Breast epithelium (tissue), 3 donors: ENCODE measurements around the gene PDE4D.

Experiments
- CTCF ChIP-seq, 3 donors: fragments of 450-650 bp; IDR thresholded peaks; one replicate each; pipeline ENCODE4 v1.5.1; 2016 to 2017; ENCODE audit warnings: antibody characterized with exemption in 3 of 3, mild to moderate bottlenecking in 3 of 3, moderate library complexity in 3 of 3
- POLR2A ChIP-seq: fragments of 450-650 bp; IDR thresholded peaks from one replicate; pipeline ENCODE4 v1.6.1; 2016; ENCODE audit warnings: antibody characterized with exemption, mild to moderate bottlenecking, moderate library complexity
- POLR2AphosphoS5 ChIP-seq, 3 donors: sonication (generic); formaldehyde crosslinking; IDR thresholded peaks; one replicate each; pipeline ENCODE4 v1.6.1; 2017; ENCODE audit warnings: antibody characterized with exemption in 3 of 3

GRCh38 chr5:59792983-59793585, 100.4 kb downstream of the PDE4D start:
- TF ChIP-seq CTCF (IDR thresholded peaks at IDR 0.05) (no peak), POLR2A (no peak), POLR2AphosphoS5 (IDR thresholded peaks at IDR 0.05) (no peak)
